COLO668 (cell line): ENCODE data around the gene NAALAD2.
"Not testable (repeated sequence)": the region's sequence is repeated elsewhere in the genome, so short reads cannot be mapped to it uniquely, and the experiment has no call there.

Experiments
- DNase-seq: peaks from one replicate; lab custom pipeline; 2025; ENCODE audit not compliant: unreplicated experiment; lab: John Stamatoyannopoulos, UW

The NAALAD2 gene

GRCh38 chr11:90134478-90135003 lies at the start of gene NAALAD2:
NAALAD2 (plus strand) TSS chr11:90134663; CDS start chr11:90134759, 96 bp downstream.
- no peak for DNase-seq

DNA sequence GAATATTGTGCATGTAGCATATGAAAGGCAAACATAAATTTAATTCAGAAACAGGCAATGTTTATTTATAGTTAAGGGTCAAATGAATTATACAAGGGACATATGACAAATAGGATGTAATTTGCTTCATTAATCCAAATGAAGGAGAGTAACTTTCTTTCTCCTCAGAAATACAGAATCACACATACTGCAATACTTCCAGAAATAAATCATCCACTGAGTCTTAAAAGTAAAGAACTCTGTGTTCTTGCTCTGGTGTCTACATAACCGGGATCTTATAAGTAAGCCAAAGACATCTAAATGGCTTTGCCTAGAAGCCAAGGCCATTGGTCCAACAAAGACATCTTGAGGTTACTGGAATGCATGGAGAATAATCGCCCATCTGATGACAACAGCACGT lies 48.8 kb upstream of the NAALAD2 start, which contains the start of gene UBTFL1:
UBTFL1 (plus strand) TSS at position 301 of the 400 bp plus-strand sequence; CDS start at position 301, 0 bp downstream.
- DNase-seq = not testable (repeated sequence)

GRCh38 chr11:90088731-90089130 lies 45.7 kb upstream of the NAALAD2 start:
- not testable (repeated sequence) for DNase-seq

GRCh38 chr11:90095230-90095924 lies 39.1 kb upstream of the NAALAD2 start:
- not testable (repeated sequence) for DNase-seq

DNA sequence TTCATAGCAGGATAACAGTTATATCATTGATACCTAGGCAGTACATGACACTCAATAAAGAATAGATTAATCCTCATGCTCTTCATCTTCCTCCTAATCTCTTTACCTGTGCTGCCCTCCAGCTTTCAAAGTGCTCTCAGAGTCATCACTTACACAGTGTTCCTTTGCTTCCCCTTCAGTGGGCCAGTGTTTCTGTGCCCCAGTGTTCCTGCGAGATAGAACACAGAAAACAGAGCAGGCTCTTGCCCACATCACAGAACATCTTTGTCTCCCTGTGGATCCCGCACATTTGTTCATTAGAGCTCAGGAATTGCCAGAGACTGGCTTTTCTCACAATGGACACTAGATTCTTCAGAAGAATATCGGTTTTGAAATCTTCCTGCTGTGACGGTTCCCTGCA lies 36.2 kb upstream of the NAALAD2 start:
- DNase-seq = not testable (repeated sequence)

GRCh38 chr11:90100431-90100830 lies 34.0 kb upstream of the NAALAD2 start:
- no peak for DNase-seq

DNA sequence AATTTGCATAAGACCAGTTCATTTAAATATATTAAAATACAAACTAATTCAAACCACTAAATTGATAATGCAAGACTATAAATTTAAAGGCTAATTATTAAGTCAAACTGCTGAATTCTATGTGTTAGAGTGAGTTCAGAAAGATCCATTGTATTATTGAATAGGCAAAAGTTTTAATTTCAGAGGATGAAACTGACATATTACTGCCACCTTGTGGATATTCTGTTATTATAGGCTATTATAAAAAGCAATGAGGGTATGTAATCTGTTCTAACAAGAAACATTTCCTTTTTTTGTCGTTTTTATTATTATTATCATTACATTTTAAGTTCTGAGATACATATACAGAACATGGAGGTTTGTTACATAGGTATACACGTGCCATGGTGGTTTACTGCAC lies 20.9 kb upstream of the NAALAD2 start:
- DNase-seq = no peak

DNA sequence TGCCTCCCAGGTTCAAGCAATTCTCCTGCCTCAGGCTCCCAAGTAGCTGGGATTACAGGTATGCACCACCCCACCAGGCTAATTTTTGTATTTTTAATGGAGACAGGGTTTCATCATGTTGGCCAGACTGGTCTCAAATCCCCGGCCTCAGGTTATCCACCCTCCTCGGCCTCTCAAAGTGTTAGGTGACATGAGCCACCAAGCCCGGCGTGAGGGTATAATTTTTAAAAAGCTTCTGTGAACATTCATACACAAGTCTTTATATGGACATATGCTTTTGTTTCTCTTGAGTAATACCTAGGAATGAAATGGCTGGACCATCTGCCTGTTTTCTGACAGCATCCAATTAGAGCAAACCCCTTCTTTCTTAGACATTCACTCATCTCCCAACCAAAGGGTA lies 14.3 kb upstream of the NAALAD2 start:
- DNase-seq = no peak

DNA sequence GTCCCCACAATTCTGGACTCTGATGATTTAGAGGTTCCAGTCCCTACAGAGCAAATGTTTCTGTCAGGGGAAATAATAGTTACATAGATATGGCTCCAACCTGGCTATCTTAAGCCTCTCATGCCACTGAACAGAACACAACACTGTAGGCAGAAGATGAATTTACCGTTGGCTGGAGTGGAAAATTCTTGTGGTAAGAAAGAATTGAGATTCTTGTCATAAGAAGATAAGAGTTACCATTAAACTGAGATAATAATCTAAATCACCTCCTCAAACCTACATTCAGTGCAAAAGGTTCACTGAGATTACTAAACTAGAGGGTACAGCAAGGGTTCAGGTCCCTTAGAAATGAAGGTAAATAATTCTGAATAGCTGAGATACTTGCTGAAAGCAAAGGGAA lies 10.1 kb upstream of the NAALAD2 start:
- DNase-seq = no peak

GRCh38 chr11:90124946-90125345 lies 9.5 kb upstream of the NAALAD2 start:
- no peak for DNase-seq

GRCh38 chr11:90133560-90134477 lies 644 bp upstream of the NAALAD2 start:
- no peak for DNase-seq

DNA sequence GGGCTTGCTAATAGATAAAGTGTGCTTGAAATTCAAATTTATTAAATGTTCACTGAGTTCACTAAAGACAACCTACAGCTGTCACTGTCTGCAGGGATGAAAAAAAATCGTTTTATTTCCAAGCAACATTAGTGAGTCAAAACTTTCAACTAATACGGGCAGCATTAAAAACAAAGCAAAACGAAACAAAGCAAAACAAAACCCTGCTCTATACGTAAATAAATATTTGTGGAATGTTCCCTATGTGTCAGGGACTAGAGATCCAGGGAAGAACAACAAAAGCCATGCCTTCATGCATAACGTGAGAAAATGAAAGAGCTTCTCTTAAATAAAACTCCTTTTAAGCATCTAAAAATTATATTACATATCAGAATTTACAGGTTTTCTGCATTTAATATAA lies 553 bp downstream of the NAALAD2 start:
- DNase-seq = no peak

DNA sequence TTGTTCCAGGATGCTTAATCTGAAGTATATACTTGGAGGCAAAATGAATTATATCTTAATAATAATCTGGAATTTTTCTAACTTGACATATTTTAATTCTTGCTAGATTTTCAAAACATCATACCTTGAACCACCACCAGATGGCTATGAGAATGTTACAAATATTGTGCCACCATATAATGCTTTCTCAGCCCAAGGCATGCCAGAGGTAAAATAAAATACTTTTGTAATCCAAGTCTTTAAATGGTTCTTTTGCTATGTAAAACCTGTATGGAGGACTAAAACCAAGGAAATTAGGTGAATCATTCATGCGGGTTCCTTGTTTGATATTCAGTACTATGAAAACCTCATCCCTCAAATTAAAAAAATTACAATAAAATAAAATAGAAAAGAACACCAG lies 14.4 kb downstream of the NAALAD2 start:
- DNase-seq = no peak

DNA sequence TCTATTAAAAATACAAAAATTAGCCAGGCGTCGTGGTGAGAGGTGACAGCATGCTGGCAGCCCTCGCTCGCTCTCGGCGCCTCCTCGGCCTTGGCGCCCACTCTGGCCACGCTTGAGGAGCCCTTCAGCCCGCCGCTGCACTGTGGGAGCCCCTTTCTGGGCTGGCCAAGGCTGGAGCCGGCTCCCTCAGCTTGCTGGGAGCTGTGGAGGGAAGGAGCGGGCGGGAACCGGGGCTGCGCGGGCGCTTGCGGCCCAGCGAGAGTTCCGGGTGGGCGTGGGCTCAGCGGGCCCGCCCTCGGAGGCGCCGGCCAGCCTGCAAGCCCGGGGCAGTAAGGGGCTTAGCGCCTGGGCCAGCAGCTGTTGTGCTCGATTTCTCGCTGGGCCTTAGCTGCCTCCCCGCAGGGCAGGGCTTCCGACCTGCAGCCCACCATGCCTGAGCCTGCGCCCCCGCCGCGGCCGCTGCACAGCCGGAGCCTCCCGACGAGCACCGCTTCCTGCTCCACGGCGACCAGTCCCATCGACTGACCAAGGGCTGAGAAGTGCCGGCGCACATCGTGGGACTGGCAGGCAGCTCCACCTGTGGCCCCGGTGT lies 32.6 kb downstream of the NAALAD2 start:
- not testable (repeated sequence) for DNase-seq

DNA sequence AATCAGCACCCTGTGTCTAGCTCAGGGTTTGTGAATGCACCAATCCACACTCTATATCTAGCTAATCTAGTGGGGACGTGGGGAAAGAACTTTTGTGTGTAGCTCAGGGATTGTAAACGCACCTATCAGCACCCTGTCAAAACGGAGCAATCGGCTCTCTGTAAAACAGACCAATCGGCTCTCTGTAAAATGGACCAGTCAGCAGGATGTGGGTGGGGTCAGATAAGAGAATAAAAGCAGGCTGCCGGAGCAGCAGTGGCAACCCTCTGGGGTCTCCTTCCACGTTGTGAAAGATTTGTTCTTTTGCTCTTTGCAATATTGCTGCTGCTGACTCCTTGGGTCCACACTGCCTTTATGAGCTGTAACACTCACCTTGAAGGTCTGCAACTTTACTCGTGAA lies 33.2 kb downstream of the NAALAD2 start:
- not testable (repeated sequence) for DNase-seq

- no peak for DNase-seq
Observed at GRCh38 chr11:90168571-90168970, 34.1 kb downstream of the NAALAD2 start.

DNA sequence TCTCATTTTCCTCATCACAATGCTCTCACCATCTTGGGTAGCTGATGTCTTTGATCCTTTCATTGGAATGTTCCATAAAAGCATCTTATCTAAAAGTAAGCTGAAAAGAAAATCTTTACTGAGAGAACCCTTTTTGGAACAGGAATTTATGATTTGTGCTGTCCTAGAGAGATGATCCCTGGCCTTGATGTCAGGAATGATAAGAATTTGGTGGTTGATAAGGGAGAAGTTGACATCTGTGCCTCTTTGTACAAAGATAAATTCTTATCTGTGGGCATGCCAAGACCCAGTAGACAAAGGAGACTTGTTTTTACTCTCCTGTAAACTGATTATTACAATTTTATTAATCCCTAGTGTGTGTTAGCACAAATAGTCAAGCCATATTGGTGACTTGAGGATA lies 36.9 kb downstream of the NAALAD2 start:
- DNase-seq = no peak

DNA sequence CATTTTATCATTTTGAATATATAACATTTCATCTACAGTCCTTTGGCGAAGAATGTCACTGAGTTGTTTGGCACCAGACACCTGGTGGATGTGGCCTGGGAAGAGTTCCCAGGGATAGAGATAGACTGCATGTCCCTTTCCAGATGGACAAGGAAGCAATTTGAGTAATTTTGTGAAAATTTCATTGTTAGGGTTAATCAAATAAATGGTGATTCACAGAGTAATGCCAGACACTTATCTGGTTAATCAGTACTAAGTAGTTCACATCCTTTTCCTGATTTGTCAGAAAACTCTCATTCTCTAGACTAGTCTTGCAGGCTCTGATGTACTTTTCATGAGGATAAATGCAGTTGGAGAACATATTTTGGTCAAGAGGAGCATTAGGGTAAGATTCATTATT lies 41.6 kb downstream of the NAALAD2 start:
- no peak for DNase-seq

DNA sequence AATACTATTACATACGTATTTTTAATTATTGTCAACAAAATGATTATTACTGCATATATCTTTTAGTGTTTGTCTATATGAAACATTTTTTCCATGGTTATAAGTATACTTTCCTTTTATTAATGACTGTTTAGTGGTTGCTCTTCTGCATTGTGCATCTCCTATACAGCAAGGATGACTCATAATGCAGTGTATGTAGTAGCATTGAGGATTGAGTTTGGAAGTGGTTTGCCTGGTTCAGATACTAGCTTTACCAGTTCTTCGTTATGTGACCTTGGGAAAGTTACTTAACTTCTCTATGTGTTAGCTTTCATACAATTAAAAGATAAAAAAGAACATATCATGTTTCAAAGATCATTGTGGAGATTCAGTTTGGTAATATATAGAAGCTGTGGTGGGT lies 44.3 kb downstream of the NAALAD2 start:
- DNase-seq = no peak

GRCh38 chr11:90179923-90180322 lies 45.5 kb downstream of the NAALAD2 start:
- DNase-seq = no peak

- DNase-seq = no peak
Observed at GRCh38 chr11:90187839-90188238, 53.4 kb downstream of the NAALAD2 start.
